CD4-positive, alpha-beta T cell (primary cell): Measurements from ENCODE around the gene KCNJ6. TPM values are rescaled to one million over a fixed set of nuclear protein-coding genes. Genes with fewer than 3 reads are reported as not detected.

ENCODE experiments used
- ATAC-seq: fragments of 200-7000 bp; cut with Tn5 transposase; one replicate; pipeline ENCODE4 v1.10.0; 2022; ENCODE audit warnings: mild to moderate bottlenecking; ENCODE audit not compliant: poor library complexity
- CTCF ChIA-PET: fragments of 350-600 bp; sonication (Branson Sonifier 250); formaldehyde crosslinking; loops from one replicate; lab custom pipeline; 2021; ENCODE audit warnings: antibody characterized with exemption, inconsistent platforms; lab: Charles Lee
- POLR2A ChIA-PET: fragments of 350-600 bp; sonication (Branson Sonifier 250); formaldehyde crosslinking; loops from one replicate; lab custom pipeline; 2021; ENCODE audit warnings: antibody characterized with exemption, inconsistent platforms; lab: Charles Lee
- DNase-seq, 14 experiments: peaks; one replicate each; pipeline ENCODE4 v3.0.0-alpha.2; 2013 to 2020; ENCODE audit warnings: mixed read lengths in 2 of 14
- H3K27ac ChIP-seq, 2 donors: one replicate each; pipeline versions ENCODE4 v1.5.1 to v1.7.0; 2013; ENCODE audit warnings: low read length in 2 of 2, low read depth in 1 of 2, mild to moderate bottlenecking in 1 of 2
- H3K27me3 ChIP-seq, 2 experiments: 1 replicate in 1 of 2; 2 replicates in 1 of 2; pipeline versions ENCODE4 v1.6.1 to v1.7.0; 2013; ENCODE audit warnings: low read length in 2 of 2, control low read depth in 1 of 2, mild to moderate bottlenecking in 1 of 2, moderate library complexity in 1 of 2; ENCODE audit not compliant: insufficient read depth in 2 of 2, control insufficient read depth in 1 of 2
- H3K36me3 ChIP-seq: one replicate; pipeline ENCODE4 v1.6.1; 2013; ENCODE audit warnings: low read length, control low read depth; ENCODE audit not compliant: insufficient read depth
- H3K4me1 ChIP-seq: one replicate; pipeline ENCODE4 v1.6.1; 2013; ENCODE audit warnings: low read length, control low read depth; ENCODE audit not compliant: insufficient read depth
- H3K4me3 ChIP-seq: one replicate; pipeline ENCODE4 v1.5.1; 2013; ENCODE audit warnings: mild to moderate bottlenecking, low read length, moderate library complexity
- H3K9me3 ChIP-seq, 2 experiments: 1 replicate in 1 of 2; 2 replicates in 1 of 2; pipeline versions ENCODE4 v1.6.1 to v1.7.0; 2013; ENCODE audit warnings: low read length in 2 of 2, mild to moderate bottlenecking in 2 of 2, control low read depth in 1 of 2, moderate library complexity in 1 of 2; ENCODE audit not compliant: control insufficient read depth in 1 of 2, insufficient read depth in 1 of 2
- H3K27ac Mint-ChIP-seq: one replicate; pipeline ENCODE4 v1.8.0; 2020; ENCODE audit warnings: mixed read lengths
- H3K27me3 Mint-ChIP-seq: one replicate; pipeline ENCODE4 v1.8.0; 2021; ENCODE audit warnings: mixed read lengths
- H3K36me3 Mint-ChIP-seq: one replicate; pipeline ENCODE4 v1.8.0; 2021; ENCODE audit warnings: low read depth, mixed read lengths
- H3K4me1 Mint-ChIP-seq: one replicate; pipeline ENCODE4 v1.8.0; 2021; ENCODE audit warnings: low read depth, mixed read lengths
- H3K4me3 Mint-ChIP-seq: one replicate; pipeline ENCODE4 v1.8.0; 2020; ENCODE audit warnings: mild to moderate bottlenecking, mixed read lengths
- H3K9me3 Mint-ChIP-seq: one replicate; pipeline ENCODE4 v1.8.0; 2020; ENCODE audit warnings: mixed read lengths
- intact Hi-C, 2 experiments: fragments of 100-400 bp; cut with DNase I in 1 of 2; cut with micrococcal nuclease in 1 of 2; formaldehyde crosslinking; loops; one replicate each; pipeline versions ENCODE4 v1.15.1 to v1.9.0; 2023 to 2025; cut with DNase I, micrococcal nuclease
- total RNA-seq, 174 experiments: library from RNA in 2 of 174; stranded (reverse) in 2 of 174; gene quantifications; one replicate each; pipeline ENCODE4 v1.2.3 and lab custom pipeline; 2021 to 2026
- TF ChIP-seq, protein P1 (sequence below): fragments of 200-600 bp; IDR thresholded peaks from one replicate; pipeline ENCODE4 v1.8.0; 2022; ENCODE audit warnings: antibody characterized with exemption, mild to moderate bottlenecking

Gene KCNJ6
- total RNA-seq, 2 experiments from 2014 or later: not detected

GRCh38 chr21:37742532-37742931, 173.7 kb downstream of the KCNJ6 start:
- Mint-ChIP-seq H3K4me1 (no peaks in the 10 kb centered on the region), H3K27me3 (peaks cover 26% of the 10 kb centered on the region), H3K36me3 (no peaks in the 10 kb centered on the region), H3K4me3 (no peak overlapping the region), H3K27ac (no peak overlapping the region), H3K9me3 (no peaks in the 10 kb centered on the region)
- no peak for DNase-seq
- H3K27me3 ChIP-seq: peaks cover 0 to 7% of the 10 kb centered on the region in 2 experiments
- no peak overlapping the region for H3K27ac ChIP-seq
- no peaks in the 10 kb centered on the region for H3K4me1 ChIP-seq
- no peaks in the 10 kb centered on the region for H3K9me3 ChIP-seq
- ChIA-PET CTCF (no interaction called here), POLR2A (no interaction called here)
- no peak for ATAC-seq
- intact Hi-C loops: no loop called here
- no peaks in the 10 kb centered on the region for H3K36me3 ChIP-seq
- H3K4me3 ChIP-seq: no peak overlapping the region
- TF ChIP-seq, protein P1, sequence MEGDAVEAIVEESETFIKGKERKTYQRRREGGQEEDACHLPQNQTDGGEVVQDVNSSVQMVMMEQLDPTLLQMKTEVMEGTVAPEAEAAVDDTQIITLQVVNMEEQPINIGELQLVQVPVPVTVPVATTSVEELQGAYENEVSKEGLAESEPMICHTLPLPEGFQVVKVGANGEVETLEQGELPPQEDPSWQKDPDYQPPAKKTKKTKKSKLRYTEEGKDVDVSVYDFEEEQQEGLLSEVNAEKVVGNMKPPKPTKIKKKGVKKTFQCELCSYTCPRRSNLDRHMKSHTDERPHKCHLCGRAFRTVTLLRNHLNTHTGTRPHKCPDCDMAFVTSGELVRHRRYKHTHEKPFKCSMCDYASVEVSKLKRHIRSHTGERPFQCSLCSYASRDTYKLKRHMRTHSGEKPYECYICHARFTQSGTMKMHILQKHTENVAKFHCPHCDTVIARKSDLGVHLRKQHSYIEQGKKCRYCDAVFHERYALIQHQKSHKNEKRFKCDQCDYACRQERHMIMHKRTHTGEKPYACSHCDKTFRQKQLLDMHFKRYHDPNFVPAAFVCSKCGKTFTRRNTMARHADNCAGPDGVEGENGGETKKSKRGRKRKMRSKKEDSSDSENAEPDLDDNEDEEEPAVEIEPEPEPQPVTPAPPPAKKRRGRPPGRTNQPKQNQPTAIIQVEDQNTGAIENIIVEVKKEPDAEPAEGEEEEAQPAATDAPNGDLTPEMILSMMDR: no peak

GRCh38 chr21:37742115-37742514, 174.1 kb downstream of the KCNJ6 start:
- H3K27me3 ChIP-seq: peaks cover 0 to 7% of the 10 kb centered on the region in 2 experiments
- no peaks in the 10 kb centered on the region for H3K4me1 Mint-ChIP-seq
- H3K9me3 Mint-ChIP-seq: no peaks in the 10 kb centered on the region
- ATAC-seq (no peak), DNase-seq (no peak)
- peaks cover 23% of the 10 kb centered on the region for H3K27me3 Mint-ChIP-seq
- intact Hi-C loops: no loop called here
- no peaks in the 10 kb centered on the region for H3K36me3 Mint-ChIP-seq
- POLR2A ChIA-PET: no interaction called here
- TF ChIP-seq, protein P1: no peak
- H3K4me3 ChIP-seq: no peak overlapping the region
- no peaks in the 10 kb centered on the region for H3K36me3 ChIP-seq
- CTCF ChIA-PET: no interaction called here
- H3K9me3 ChIP-seq: no peaks in the 10 kb centered on the region
- H3K4me1 ChIP-seq: no peaks in the 10 kb centered on the region
- H3K27ac Mint-ChIP-seq: no peak overlapping the region
- no peak overlapping the region for H3K27ac ChIP-seq
- no peak overlapping the region for H3K4me3 Mint-ChIP-seq

- Histone ChIP-seq H3K4me1 (no peaks in the 10 kb centered on the region), H3K9me3 (no peaks in the 10 kb centered on the region), H3K4me3 (no peak overlapping the region), H3K27me3 (peaks cover 0 to 17% of the 10 kb centered on the region in 2 experiments), H3K36me3 (no peaks in the 10 kb centered on the region), H3K27ac (no peak overlapping the region)
- H3K27ac Mint-ChIP-seq: no peak overlapping the region
- no peaks in the 10 kb centered on the region for H3K36me3 Mint-ChIP-seq
- intact Hi-C loops: no loop called here
- H3K9me3 Mint-ChIP-seq: no peaks in the 10 kb centered on the region
- peaks cover 19% of the 10 kb centered on the region for H3K27me3 Mint-ChIP-seq
- TF ChIP-seq, protein P1: no peak
- no peak overlapping the region for H3K4me3 Mint-ChIP-seq
- CTCF ChIA-PET: no interaction called here
- POLR2A ChIA-PET: no interaction called here
- no peak for ATAC-seq
- DNase-seq: no peak
- no peaks in the 10 kb centered on the region for H3K4me1 Mint-ChIP-seq
Observed at GRCh38 chr21:37737996-37738395, 178.3 kb downstream of the KCNJ6 start.
